Fibroblast of the aortic adventitia (primary cell): ENCODE data around the gene ANKLE1. TPM values are rescaled to one million over a fixed set of nuclear protein-coding genes. Genes with fewer than 3 reads are reported as not detected.

Experiments
- DNase-seq: peaks from one replicate; pipeline ENCODE4 v3.0.0-alpha.2; 2010; ENCODE audit warnings: low read depth
- H3K4me3 ChIP-seq: 2 replicates; pipeline ENCODE4 v1.5.1; 2011; ENCODE audit warnings: low read depth, mild to moderate bottlenecking, control low read depth, low read length, moderate library complexity
- CTCF ChIP-seq: IDR thresholded peaks from 2 replicates; pipeline ENCODE4 v1.5.1; 2011; ENCODE audit warnings: mild to moderate bottlenecking, low read length, control low read depth, inconsistent platforms; ENCODE audit not compliant: insufficient read depth
- total RNA-seq: library from RNA; depleted of rRNA; stranded (reverse); fragments of >200 nt; gene quantifications from 2 replicates; pipeline ENCODE4 v1.2.3, GENCODE V29; 2012; ENCODE audit warnings: low replicate concordance

The ANKLE1 gene
- total RNA-seq, 1 donor = 0.09 TPM

- no peak for TF ChIP-seq CTCF
- DNase-seq = no peak
- no peak overlapping the region for H3K4me3 ChIP-seq
Measured at GRCh38 chr19:17314007-17314593, 32.4 kb downstream of the ANKLE1 start.

GRCh38 chr19:17318966-17319365 is 37.3 kb downstream of the ANKLE1 start:
- TF ChIP-seq CTCF = no peak
- no peak overlapping the region for H3K4me3 ChIP-seq
- DNase-seq = no peak

GRCh38 chr19:17319473-17320238 is 38.0 kb downstream of the ANKLE1 start:
- no peak overlapping the region for H3K4me3 ChIP-seq
- DNase-seq = no peak
- no peak for TF ChIP-seq CTCF

- no peak for TF ChIP-seq CTCF
- H3K4me3 ChIP-seq = no peak overlapping the region
- DNase-seq = no peak
Measured at GRCh38 chr19:17320435-17320834, 38.7 kb downstream of the ANKLE1 start.

- no peak overlapping the region for H3K4me3 ChIP-seq
- no peak for TF ChIP-seq CTCF
- DNase-seq = no peak
Measured at GRCh38 chr19:17321655-17322489, 40.2 kb downstream of the ANKLE1 start.

- H3K4me3 ChIP-seq = no peak overlapping the region
- TF ChIP-seq CTCF = no peak
- DNase-seq = peak; percentile 12
Measured at GRCh38 chr19:17322854-17323253, 41.2 kb downstream of the ANKLE1 start.
